ENCODE data around the gene PCDHA5. TPM values are rescaled to one million over a fixed set of nuclear protein-coding genes. Genes with fewer than 3 reads are reported as not detected.
"Not testable (repeated sequence)": the region's sequence is repeated elsewhere in the genome, so short reads cannot be mapped to it uniquely, and the experiment has no call there.

The PCDHA5 gene
- total RNA-seq, 1 experiment from 2014 or later: 0.33 TPM

GRCh38 chr5:140822281-140822629 lies 842 bp downstream of the PCDHA5 start:
- Mint-ChIP-seq H3K4me1 (peaks cover 0 to 3% of the 10 kb centered on the region in 2 experiments; a peak in 2 of 4 replicates), H3K9me3 (peaks cover 0 to 16% of the 10 kb centered on the region in 2 experiments; a peak in 2 of 5 replicates), H3K27ac (no peak overlapping the region), H3K4me3 (no peak overlapping the region), H3K36me3 (ENCODE audit: insufficient read depth in 1 of 3, low read depth in 3 of 3) (peaks cover 9 to 18% (median 15%) of the 10 kb centered on the region in 3 experiments), H3K27me3 (ENCODE audit: low read depth) (no peaks in the 10 kb centered on the region)
- Histone ChIP-seq H3K4ac (ENCODE audit: low read depth, low read length) (no peak overlapping the region), H4K20me1 (ENCODE audit: control insufficient read depth, insufficient read depth, insufficient read length) (no peaks in the 10 kb centered on the region), H4K5ac (ENCODE audit: insufficient read length, low read depth, low read length) (no peak overlapping the region), H3K9me3 (ENCODE audit: control insufficient read depth, low read depth, low read length) (no peaks in the 10 kb centered on the region), H3K56ac (ENCODE audit: insufficient read length, low read depth, low read length) (no peak overlapping the region), H3K27me3 (ENCODE audit: insufficient read depth, low read length) (no peaks in the 10 kb centered on the region), H2BK15ac (ENCODE audit: low read depth, low read length) (no peak overlapping the region), H3K4me2 (ENCODE audit: insufficient read depth, insufficient read length, low read length) (no peak overlapping the region), H2BK120ac (ENCODE audit: low read depth, low read length, poor library complexity, severe bottlenecking) (no peak overlapping the region), H2BK12ac (ENCODE audit: insufficient read length, low read depth, low read length) (no peak overlapping the region), H2BK5ac (ENCODE audit: insufficient read length, low read length) (no peak overlapping the region), H3K79me1 (ENCODE audit: insufficient read depth, low read depth, low read length, poor library complexity, severe bottlenecking) (no peaks in the 10 kb centered on the region), H3K23ac (ENCODE audit: insufficient read length, low read depth, low read length) (no peak overlapping the region), H4K8ac (replicated peaks; ENCODE audit: insufficient read length, low read depth, low read length) (no peak overlapping the region), H3K14ac (ENCODE audit: insufficient read depth, low read length) (no peak overlapping the region), H3T11ph (ENCODE audit: low read length) (no peak overlapping the region), H2AK5ac (ENCODE audit: insufficient read length, low read length) (no peak overlapping the region), H3K27ac (ENCODE audit: insufficient read length, low read depth, low read length) (no peak overlapping the region), H3K4me1 (ENCODE audit: insufficient read depth, low read length) (no peaks in the 10 kb centered on the region), H2BK20ac (ENCODE audit: low read depth, low read length, poor library complexity, severe bottlenecking) (no peak overlapping the region), H2AFZ (ENCODE audit: low read length) (no peak overlapping the region), H4K91ac (ENCODE audit: insufficient read length, low read depth, low read length) (no peak overlapping the region), H3K23me2 (ENCODE audit: insufficient read length, low read depth, low read length, poor library complexity, severe bottlenecking) (peaks cover 3% of the 10 kb centered on the region), H3K18ac (ENCODE audit: insufficient read length, low read depth, low read length) (no peak overlapping the region), H3K9ac (ENCODE audit: extremely low read depth, insufficient read length, low read length) (no peak overlapping the region), H3K79me2 (ENCODE audit: insufficient read depth, low read length) (no peaks in the 10 kb centered on the region)
- no peak for DNase-seq
- no CpG with 5 or more reads among the region's 6 CpGs for WGBS (ENCODE audit: extremely low coverage, insufficient read length, low lambda C conversion rate)
- TF ChIP-seq CTCF (conservative IDR thresholded peaks at IDR 0.05): no peak

- H3K9me3 Mint-ChIP-seq: peaks cover 2 to 16% of the 10 kb centered on the region in 2 experiments; a peak in 3 of 5 replicates
- peaks cover 9 to 18% (median 15%) of the 10 kb centered on the region in 3 experiments for H3K36me3 Mint-ChIP-seq (ENCODE audit: insufficient read depth in 1 of 3, low read depth in 3 of 3)
- WGBS (ENCODE audit: extremely low coverage, insufficient read length, low lambda C conversion rate): no CpG with 5 or more reads among the region's 48 CpGs
- H3K27me3 ChIP-seq (ENCODE audit: insufficient read depth, low read length); H3K4me3 Mint-ChIP-seq; H3K9me3 ChIP-seq (ENCODE audit: control insufficient read depth, low read depth, low read length); H3K27me3 Mint-ChIP-seq (ENCODE audit: low read depth); H2BK20ac ChIP-seq (ENCODE audit: low read depth, low read length, poor library complexity, severe bottlenecking); H3K18ac ChIP-seq (ENCODE audit: insufficient read length, low read depth, low read length); H4K91ac ChIP-seq (ENCODE audit: insufficient read length, low read depth, low read length); H2BK15ac ChIP-seq (ENCODE audit: low read depth, low read length); H3K27ac ChIP-seq (ENCODE audit: insufficient read length, low read depth, low read length); H3K4ac ChIP-seq (ENCODE audit: low read depth, low read length); H4K5ac ChIP-seq (ENCODE audit: insufficient read length, low read depth, low read length); H3K27ac Mint-ChIP-seq; H4K20me1 ChIP-seq (ENCODE audit: control insufficient read depth, insufficient read depth, insufficient read length); H3K79me1 ChIP-seq (ENCODE audit: insufficient read depth, low read depth, low read length, poor library complexity, severe bottlenecking); H2AK5ac ChIP-seq (ENCODE audit: insufficient read length, low read length); H3K4me2 ChIP-seq (ENCODE audit: insufficient read depth, insufficient read length, low read length); H3K23me2 ChIP-seq (ENCODE audit: insufficient read length, low read depth, low read length, poor library complexity, severe bottlenecking); H2BK5ac ChIP-seq (ENCODE audit: insufficient read length, low read length); H4K8ac ChIP-seq (replicated peaks; ENCODE audit: insufficient read length, low read depth, low read length); H2AFZ ChIP-seq (ENCODE audit: low read length); H3K14ac ChIP-seq (ENCODE audit: insufficient read depth, low read length); H3K4me1 Mint-ChIP-seq; H3K4me1 ChIP-seq (ENCODE audit: insufficient read depth, low read length); DNase-seq; H2BK120ac ChIP-seq (ENCODE audit: low read depth, low read length, poor library complexity, severe bottlenecking); H3K56ac ChIP-seq (ENCODE audit: insufficient read length, low read depth, low read length); H2BK12ac ChIP-seq (ENCODE audit: insufficient read length, low read depth, low read length); H3T11ph ChIP-seq (ENCODE audit: low read length); H3K79me2 ChIP-seq (ENCODE audit: insufficient read depth, low read length); H3K23ac ChIP-seq (ENCODE audit: insufficient read length, low read depth, low read length); H3K9ac ChIP-seq (ENCODE audit: extremely low read depth, insufficient read length, low read length): not testable (repeated sequence)
Measured at GRCh38 chr5:140822969-140823368, 1.6 kb downstream of the PCDHA5 start.

Data from H9 (cell line).